Endothelial cell of umbilical vein (primary cell): ENCODE data around the gene GOLGA6L9. TPM values are rescaled to one million over a fixed set of nuclear protein-coding genes. Genes with fewer than 3 reads are reported as not detected.
"Not testable (repeated sequence)": the region's sequence is repeated elsewhere in the genome, so short reads cannot be mapped to it uniquely, and the experiment has no call there.

ENCODE experiments used
- BruUV-seq: library from RNA; stranded (reverse); fragments of 400-500 nt; replicated peaks from 2 replicates; lab custom pipeline; 2021; lab: Mats Ljungman, UMichigan
- CTCF ChIA-PET: fragments of 300-600, 350-600 bp; sonication (Branson Sonifier 250); formaldehyde crosslinking; loops from one replicate; lab custom pipeline; 2021; ENCODE audit warnings: antibody characterized with exemption, inconsistent platforms; lab: Charles Lee
- POLR2A ChIA-PET: fragments of 300-600, 350-600 bp; sonication (Branson Sonifier 250); formaldehyde crosslinking; loops from one replicate; lab custom pipeline; 2021; ENCODE audit warnings: antibody characterized with exemption, inconsistent platforms; lab: Charles Lee
- DNase-seq: peaks from one replicate; pipeline ENCODE4 v3.0.0-alpha.2; 2011; ENCODE audit warnings: low read depth, low spot score
- FAIRE-seq: peaks from 2 replicates; lab custom pipeline; 2011; peaks lifted over from hg19 to GRCh38; lab: Jason Lieb, UNC
- H2AFZ ChIP-seq: 2 replicates; pipeline ENCODE4 v1.6.0; 2012; ENCODE audit warnings: low read depth, low read length, control low read depth, inconsistent platforms
- H3K27ac ChIP-seq: 2 replicates; pipeline ENCODE4 v1.5.1; 2011; ENCODE audit warnings: low read depth, mild to moderate bottlenecking, control low read depth, low read length, moderate library complexity; ENCODE audit not compliant: insufficient read depth
- H3K27me3 ChIP-seq, 2 experiments: 2 replicates each; pipeline versions ENCODE4 v1.6.0 to v1.6.1; 2011; ENCODE audit warnings: low read length in 2 of 2, mixed read lengths in 1 of 2; ENCODE audit not compliant: control insufficient read depth in 2 of 2, insufficient read depth in 2 of 2
- H3K36me3 ChIP-seq, 2 experiments: 2 replicates in 1 of 2; 3 replicates in 1 of 2; pipeline ENCODE4 v1.5.1; 2011; ENCODE audit warnings: low read length in 2 of 2, mild to moderate bottlenecking in 1 of 2, moderate library complexity in 1 of 2; ENCODE audit not compliant: control insufficient read depth in 2 of 2, insufficient read depth in 2 of 2; ENCODE audit errors: extremely low read depth in 1 of 2
- H3K4me1 ChIP-seq: 3 replicates; pipeline ENCODE4 v1.5.1; 2011; ENCODE audit warnings: mild to moderate bottlenecking, low read length; ENCODE audit not compliant: control insufficient read depth, insufficient read depth; ENCODE audit errors: extremely low read depth
- H3K4me2 ChIP-seq: 2 replicates; pipeline ENCODE4 v1.6.1; 2011; ENCODE audit warnings: low read length, control low read depth, mixed read lengths; ENCODE audit not compliant: insufficient read depth
- H3K4me3 ChIP-seq, 3 experiments: fragments of 200-600 bp in 1 of 3; sonication (generic), shearing (Covaris generic) in 1 of 3; replicated peaks in 1 of 3; 2 replicates each; pipeline ENCODE4 v1.5.1; 2011 to 2016; ENCODE audit warnings: control low read depth in 3 of 3, low read length in 3 of 3, mild to moderate bottlenecking in 2 of 3, inconsistent platforms in 1 of 3, low read depth in 1 of 3, moderate library complexity in 1 of 3; ENCODE audit not compliant: insufficient read depth in 1 of 3
- H3K79me2 ChIP-seq: 2 replicates; pipeline ENCODE4 v1.6.0; 2012; ENCODE audit warnings: low read length, inconsistent platforms; ENCODE audit not compliant: control insufficient read depth, insufficient read depth
- H3K9ac ChIP-seq: replicated peaks from 2 replicates; pipeline ENCODE3; 2011; ENCODE audit warnings: low read length, control low read depth; ENCODE audit not compliant: insufficient read depth; ENCODE audit errors: extremely low read depth
- H3K9me1 ChIP-seq: replicated peaks from 3 replicates; pipeline ENCODE4 v1.6.0; 2011; ENCODE audit warnings: mild to moderate bottlenecking, low read length; ENCODE audit not compliant: control insufficient read depth, insufficient read depth; ENCODE audit errors: extremely low read depth
- H3K9me3 ChIP-seq: replicated peaks from 2 replicates; pipeline ENCODE4 v1.5.1; 2012; ENCODE audit warnings: low read length, inconsistent platforms; ENCODE audit not compliant: control insufficient read depth, insufficient read depth
- H4K20me1 ChIP-seq: replicated peaks from 2 replicates; pipeline ENCODE3; 2011; ENCODE audit warnings: mild to moderate bottlenecking, low read length; ENCODE audit not compliant: control insufficient read depth, insufficient read depth; ENCODE audit errors: extremely low read depth
- dilution Hi-C: fragments of 300-500 bp; cut with MboI; formaldehyde crosslinking; loops from one replicate; pipeline ENCODE4 v1.15.0; 2019; ENCODE audit warnings: low sequenced_read_pairs; ENCODE audit not compliant: extremely low pct_ligation_motif_present
- intact Hi-C: fragments of 100-400 bp; cut with micrococcal nuclease; formaldehyde crosslinking; loops from one replicate; pipeline ENCODE4 v1.10.0; 2022
- polyA plus RNA-seq, 4 experiments: library from polyadenylated mRNA; depleted of rRNA in 3 of 4; stranded (reverse) in 3 of 4; unstranded in 1 of 4; fragments of >200 nt; gene quantifications; 2 replicates each; pipeline versions ENCODE4 v1.2.1 to v1.2.3, GENCODE V29; 2011 to 2012; ENCODE audit warnings: missing spikeins in 1 of 4
- total RNA-seq: library from RNA; stranded (reverse); gene quantifications from 2 replicates; pipeline ENCODE4 v1.2.3, GENCODE V29; 2021

The GOLGA6L9 gene
- total and polyA plus RNA-seq, 2 donors (not counting 3 experiments of a cell fraction or from before 2014, with no cell fraction given): 1.3 to 3.8 TPM

DNA sequence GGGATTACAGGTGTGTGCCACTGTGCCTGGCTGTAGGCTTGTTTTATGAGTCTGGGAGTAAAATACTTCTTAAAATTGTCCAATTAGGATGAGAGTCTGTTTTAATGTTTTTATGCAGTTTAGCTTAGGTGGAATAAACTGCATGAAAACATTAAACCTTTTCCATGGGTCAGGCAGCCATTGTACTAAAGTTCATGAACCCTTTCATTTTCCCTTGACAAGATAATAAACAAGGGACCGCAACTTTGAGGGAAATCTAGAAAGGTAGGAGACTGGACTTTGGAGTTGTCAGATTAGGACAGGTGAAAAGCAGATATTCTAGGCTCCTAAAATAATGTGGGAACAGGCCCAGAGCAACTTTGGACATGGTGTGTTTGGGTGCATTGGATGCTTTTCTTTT, 27.3 kb upstream of the GOLGA6L9 start:
- H3K4me1 ChIP-seq, BruUV-seq, H3K4me2 ChIP-seq, POLR2A ChIA-PET, DNase-seq, CTCF ChIA-PET, H3K9me3 ChIP-seq, H3K4me3 ChIP-seq, H3K36me3 ChIP-seq, H4K20me1 ChIP-seq, H3K9ac ChIP-seq, H3K79me2 ChIP-seq, H3K9me1 ChIP-seq, H3K27me3 ChIP-seq, FAIRE-seq, dilution Hi-C loops, H3K27ac ChIP-seq, intact Hi-C loops, H2AFZ ChIP-seq: not testable (repeated sequence)

DNA sequence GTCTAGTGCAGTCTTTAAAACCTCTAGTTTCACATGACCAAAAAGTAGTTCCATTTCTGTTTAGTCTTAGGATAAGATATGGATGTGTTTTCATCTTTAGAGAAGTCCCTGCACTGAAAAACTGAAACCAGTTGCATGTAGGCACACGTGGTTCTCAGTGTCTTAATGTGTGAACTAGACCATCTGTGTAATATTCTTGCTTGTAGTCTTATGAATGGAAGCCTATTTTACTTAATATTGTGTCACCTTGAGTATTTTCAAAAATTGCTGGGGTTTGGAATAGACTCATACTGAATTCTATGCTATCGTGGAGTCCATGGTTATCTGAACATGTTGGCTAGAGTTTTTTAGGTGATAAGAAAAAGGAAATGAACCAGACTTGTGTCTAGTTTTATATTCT, 23.4 kb upstream of the GOLGA6L9 start:
- H3K4me2 ChIP-seq, H2AFZ ChIP-seq, H4K20me1 ChIP-seq, BruUV-seq, FAIRE-seq, dilution Hi-C loops, H3K79me2 ChIP-seq, H3K4me3 ChIP-seq, H3K4me1 ChIP-seq, H3K27ac ChIP-seq, H3K36me3 ChIP-seq, H3K9me1 ChIP-seq, H3K9ac ChIP-seq, CTCF ChIA-PET, H3K27me3 ChIP-seq, DNase-seq, POLR2A ChIA-PET, intact Hi-C loops, H3K9me3 ChIP-seq: not testable (repeated sequence)

GRCh38 chr15:82410306-82410705, 19.3 kb upstream of the GOLGA6L9 start:
- H3K4me2 ChIP-seq, H3K27ac ChIP-seq, intact Hi-C loops, H3K79me2 ChIP-seq, CTCF ChIA-PET, H3K27me3 ChIP-seq, H3K9me3 ChIP-seq, BruUV-seq, H3K9ac ChIP-seq, H3K4me3 ChIP-seq, H2AFZ ChIP-seq, H3K36me3 ChIP-seq, dilution Hi-C loops, H3K9me1 ChIP-seq, H3K4me1 ChIP-seq, H4K20me1 ChIP-seq, FAIRE-seq, POLR2A ChIA-PET: not testable (repeated sequence)
- DNase-seq: peak; percentile 16

DNA sequence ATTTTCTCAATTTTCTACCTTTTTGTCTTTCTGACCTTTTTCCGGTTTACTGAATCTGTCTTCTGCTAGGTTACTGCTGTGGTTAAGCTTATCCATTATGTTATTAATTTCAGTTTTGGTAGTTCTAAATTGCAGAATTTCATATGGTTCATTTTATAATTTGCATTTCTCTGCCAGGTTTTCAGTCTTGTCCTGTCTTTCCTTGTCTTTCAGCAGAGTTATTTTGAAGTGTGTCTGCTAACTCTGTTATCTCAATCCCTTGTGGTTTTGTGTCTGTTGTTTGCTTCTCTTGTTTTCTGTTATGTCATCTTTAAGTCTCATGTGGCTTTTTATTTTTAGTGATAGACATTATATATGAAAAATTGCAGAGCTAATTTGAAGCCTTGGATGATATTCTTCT, 18.0 kb upstream of the GOLGA6L9 start:
- H3K9ac ChIP-seq, H3K9me3 ChIP-seq, H3K27ac ChIP-seq, intact Hi-C loops, DNase-seq, H4K20me1 ChIP-seq, CTCF ChIA-PET, dilution Hi-C loops, H3K36me3 ChIP-seq, H3K4me3 ChIP-seq, H3K27me3 ChIP-seq, FAIRE-seq, POLR2A ChIA-PET, H3K9me1 ChIP-seq, H3K79me2 ChIP-seq, H3K4me2 ChIP-seq, H2AFZ ChIP-seq, H3K4me1 ChIP-seq, BruUV-seq: not testable (repeated sequence)
